Mesenteric fat pad (tissue), 1 donor: Measurements from ENCODE around the gene PPM1N. TPM values are rescaled to one million over a fixed set of nuclear protein-coding genes. Genes with fewer than 3 reads are reported as not detected.

ENCODE experiments used
- DNase-seq: peaks from one replicate; pipeline ENCODE4 v3.0.0-alpha.2; 2020; ENCODE audit warnings: low spot score
- total RNA-seq: library from RNA; stranded (reverse); fragmentation: NEBNext Ultra II Directional; extraction: Animal tissue kit (Norgen Biotek cat#: 25700); gene quantifications from one replicate; pipeline ENCODE4 v1.2.1, GENCODE V29; 2021
- donor health status: DM: yes; HTN: yes; CAD: no.

PPM1N gene
- total RNA-seq, 1 donor from 2014 or later: 1.1 TPM

GRCh38 chr19:45489216-45489855 is 8.9 kb upstream of the PPM1N start:
- DNase-seq: no peak

- DNase-seq: no peak
Observed at GRCh38 chr19:45492137-45492626, 6.1 kb upstream of the PPM1N start.

DNA sequence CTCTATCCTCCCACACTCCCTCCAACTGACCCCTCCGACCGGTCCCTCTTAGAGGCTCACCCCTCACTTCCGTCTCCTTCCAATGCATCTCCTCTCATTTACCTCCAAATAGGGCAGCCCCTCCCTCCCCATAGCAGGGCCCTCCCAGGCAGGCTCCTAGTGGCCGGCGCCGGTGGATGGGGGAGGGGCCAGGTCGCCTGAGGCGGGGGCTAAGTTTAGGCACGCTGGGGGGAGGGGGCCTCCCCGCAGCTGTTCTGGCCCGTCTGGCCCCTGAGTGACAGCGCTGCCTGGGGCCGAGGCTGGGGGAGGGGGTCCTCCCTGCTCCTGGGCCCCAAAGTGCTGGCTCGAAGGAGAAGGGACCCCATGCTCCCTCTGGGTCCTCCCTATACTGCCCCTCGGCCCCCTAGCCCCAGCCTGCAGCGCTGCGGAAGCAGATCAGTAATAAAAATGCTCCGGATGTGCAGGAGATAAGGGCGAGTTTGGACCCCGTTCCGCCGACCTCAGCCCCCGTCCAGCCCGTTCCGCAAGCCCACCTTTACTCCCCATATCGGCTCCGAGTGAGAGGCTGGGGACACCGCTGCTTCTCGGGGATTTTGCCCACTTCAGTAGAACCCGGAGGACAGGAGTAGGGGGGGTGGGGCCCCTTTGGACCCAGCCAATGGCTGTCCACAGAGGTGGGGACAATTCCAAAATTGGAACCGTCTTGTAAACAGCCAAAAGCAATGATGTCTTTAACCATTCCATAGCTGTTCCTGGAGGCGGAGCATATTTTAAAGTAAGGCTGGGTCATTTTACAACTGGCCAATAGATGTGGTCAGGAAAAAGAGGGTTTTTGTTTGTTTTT is 5.4 kb upstream of the PPM1N start:
- no peak for DNase-seq

- no peak for DNase-seq
Observed at GRCh38 chr19:45494261-45494916, 3.9 kb upstream of the PPM1N start.

GRCh38 chr19:45495178-45495577 is 3.1 kb upstream of the PPM1N start:
- no peak for DNase-seq

DNA sequence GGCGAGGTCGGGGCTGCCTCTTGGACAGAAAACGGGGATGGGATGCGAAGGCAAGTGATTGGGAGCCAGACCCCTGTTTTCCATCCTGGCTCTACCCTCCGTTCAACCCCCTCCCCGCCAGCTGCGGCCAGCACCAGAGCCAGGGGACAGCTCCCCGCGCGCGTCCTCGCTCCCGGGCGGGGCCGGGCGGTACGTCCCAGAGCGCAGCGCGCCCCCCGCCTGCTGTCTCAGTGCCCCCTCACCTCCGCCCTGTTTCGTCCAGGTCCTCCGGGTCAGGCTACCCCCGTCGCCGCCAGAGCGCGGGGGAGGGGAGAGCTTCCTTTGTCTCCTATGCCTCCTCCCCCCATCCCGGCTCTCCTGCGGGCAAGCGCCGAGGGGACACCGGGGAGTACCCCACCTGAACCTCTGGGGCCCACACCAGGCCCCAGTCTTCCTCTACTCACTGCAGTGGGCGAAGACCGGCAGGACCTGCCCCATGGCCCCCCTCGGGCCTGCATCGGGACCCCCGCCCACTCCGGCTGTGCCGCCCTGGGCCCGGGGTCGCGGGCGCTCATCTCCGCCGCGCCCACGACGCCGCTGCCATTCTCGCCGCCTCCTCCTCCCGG is 1.8 kb upstream of the PPM1N start:
- no peak for DNase-seq

- DNase-seq: no peak
Observed at GRCh38 chr19:45497791-45498190, 452 bp upstream of the PPM1N start.

- no peak for DNase-seq
Observed at GRCh38 chr19:45499196-45500180, 1.2 kb downstream of the PPM1N start.

- no peak for DNase-seq
Observed at GRCh38 chr19:45500918-45501729, 2.9 kb downstream of the PPM1N start.

DNA sequence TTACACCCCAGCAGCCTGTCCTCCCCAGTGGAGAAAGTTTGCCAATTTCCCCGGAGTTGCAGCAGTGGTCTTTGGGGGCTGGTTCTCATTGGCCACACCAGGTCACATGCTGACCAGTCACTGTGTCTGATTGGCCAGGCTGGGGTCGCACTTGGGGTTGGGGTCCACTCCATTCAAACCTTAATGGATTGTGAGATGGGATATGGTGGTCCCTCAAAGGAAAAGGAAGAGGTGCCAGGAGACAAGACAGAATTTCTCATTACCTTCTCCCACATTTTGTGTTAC is 3.4 kb downstream of the PPM1N start:
- DNase-seq: no peak

GRCh38 chr19:45502111-45502510 is 3.9 kb downstream of the PPM1N start:
- no peak for DNase-seq

DNA sequence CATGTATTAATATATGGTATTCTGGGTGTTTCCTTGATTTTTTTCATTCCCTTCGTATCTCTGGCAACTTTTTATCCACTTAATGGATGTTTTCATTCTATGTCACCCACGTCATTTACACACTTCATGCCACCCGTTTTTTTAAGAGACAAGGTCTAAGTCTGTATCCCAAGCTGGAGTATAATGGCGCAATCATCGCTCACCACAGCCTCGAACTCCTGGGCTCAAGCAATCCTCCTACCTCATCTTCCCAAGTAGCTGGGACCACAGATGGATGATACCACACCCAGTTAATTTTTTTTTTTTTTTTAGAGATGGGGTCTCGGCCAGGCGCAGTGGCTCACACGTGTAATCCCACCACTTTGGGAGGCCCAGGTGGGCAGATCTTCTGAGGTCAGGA is 5.7 kb downstream of the PPM1N start:
- DNase-seq: no peak

- DNase-seq: no peak
Observed at GRCh38 chr19:45505151-45505995, 7.1 kb downstream of the PPM1N start.

- DNase-seq: no peak
Observed at GRCh38 chr19:45505996-45506245, 7.7 kb downstream of the PPM1N start.

- DNase-seq: peak; percentile 98
Observed at GRCh38 chr19:45506246-45506988, 8.2 kb downstream of the PPM1N start.

DNA sequence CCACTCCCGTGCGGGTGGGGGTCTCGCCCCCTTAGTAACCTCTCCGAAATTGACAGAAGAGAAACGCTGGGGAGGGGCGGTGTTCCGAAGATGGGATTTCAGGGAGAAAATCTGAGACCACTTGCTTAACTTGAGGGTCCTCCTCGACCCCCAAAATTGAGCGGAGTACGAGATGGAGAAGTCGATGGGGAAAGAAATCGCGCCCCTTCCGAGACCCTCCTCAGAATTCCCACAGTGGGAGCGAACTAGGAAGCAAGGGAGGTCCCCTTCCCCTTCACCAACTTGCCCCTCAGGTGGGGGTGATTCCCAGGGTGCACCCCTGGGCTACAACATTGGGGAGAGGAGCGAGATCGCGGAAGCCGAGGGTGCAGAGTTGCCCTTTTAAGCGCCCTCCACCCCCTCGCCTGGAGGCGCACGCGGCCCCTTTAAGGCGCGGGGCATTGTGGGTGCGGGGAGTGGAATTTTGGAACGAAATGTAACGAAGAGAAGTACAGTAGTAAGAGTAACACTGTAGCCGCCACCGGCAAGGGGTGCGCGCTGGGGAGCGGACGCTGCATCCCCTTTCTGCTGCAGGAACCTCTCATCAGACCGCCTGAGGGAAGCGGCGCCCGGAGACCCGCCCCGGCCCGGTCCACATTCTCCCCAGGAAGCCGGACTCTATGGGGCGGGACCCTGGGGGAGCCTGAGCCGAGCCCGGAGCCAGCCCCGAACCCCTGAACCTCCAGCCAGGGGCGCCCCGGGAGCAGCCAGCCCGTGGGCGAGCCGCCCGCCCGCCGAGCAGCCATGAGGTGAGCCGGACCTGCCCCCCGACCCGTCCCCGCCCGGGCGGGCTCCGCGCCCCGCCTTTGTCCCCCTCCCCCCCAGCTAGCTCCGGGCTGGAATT is 9.0 kb downstream of the PPM1N start, which contains the start of gene VASP:
Gene VASP (plus strand): TSS at position 491 of the 883 bp plus-strand sequence. CDS start 293 bp downstream, at position 784.
- peak; percentile 93 for DNase-seq

DNA sequence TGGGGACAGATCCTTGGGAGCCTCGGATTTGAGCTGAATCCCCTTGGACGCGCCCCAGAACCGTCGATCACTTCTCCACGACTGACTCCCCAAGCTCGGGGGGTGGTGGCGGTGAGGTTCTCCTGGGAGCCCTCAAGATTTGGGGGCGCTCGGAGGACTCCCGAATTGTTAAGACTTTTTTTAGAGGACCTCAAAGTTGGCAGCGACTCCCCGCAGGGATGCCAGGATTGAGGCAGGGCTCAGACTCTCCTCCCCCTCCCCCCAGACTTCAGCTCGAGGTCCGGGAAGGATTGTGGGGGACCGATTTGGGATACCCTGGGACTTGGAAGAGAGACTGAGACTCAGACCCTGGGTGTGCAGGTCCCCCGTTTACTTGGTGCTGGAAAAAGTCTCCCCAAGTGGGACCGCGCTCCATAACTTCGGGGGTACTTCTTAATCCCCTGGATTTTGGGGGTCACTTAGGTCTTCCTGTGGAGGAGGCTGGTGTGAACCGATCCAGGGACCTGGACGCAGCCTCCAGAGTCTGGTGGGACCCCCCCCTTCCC is 9.7 kb downstream of the PPM1N start:
- DNase-seq: no peak
